ENCODE results near the gene PGAM1. TPM values are rescaled to one million over a fixed set of nuclear protein-coding genes. Genes with fewer than 3 reads are reported as not detected.
"Not testable (repeated sequence)": the region's sequence is repeated elsewhere in the genome, so short reads cannot be mapped to it uniquely, and the experiment has no call there.

PGAM1 gene
- total and polyA plus RNA-seq, 9 of the 15 experiments (the other 6 are each of a cell fraction or from before 2014, with no cell fraction given), result 40.3 to 559 (median 269) TPM

GRCh38 chr10:97466755-97467154 is 40.8 kb downstream of the PGAM1 start:
- H4K20me1 ChIP-seq (replicated peaks; ENCODE audit: control insufficient read depth, insufficient read depth, low read length), result no peaks in the 10 kb centered on the region
- no peak for FAIRE-seq
- H2AFZ ChIP-seq (ENCODE audit: low read depth, low read length), result no peak overlapping the region
- WGBS (ENCODE audit: insufficient coverage, low coverage, missing lambda C conversion rate), result 91% methylated on average over 4 of the region's 4 CpGs
- H3K27me3 ChIP-seq (ENCODE audit: control insufficient read depth in 2 of 2, insufficient read depth in 2 of 2, low read length in 2 of 2), result no peaks in the 10 kb centered on the region
- H3K36me3 ChIP-seq (ENCODE audit: control insufficient read depth, insufficient read depth, low read length), result peaks cover 77% of the 10 kb centered on the region
- no peaks in the 10 kb centered on the region for H3K4me1 ChIP-seq (replicated peaks in 1 of 2; ENCODE audit: control insufficient read depth in 2 of 2, insufficient read depth in 2 of 2, low read length in 2 of 2)
- DNase-seq (ENCODE audit: extremely low read depth in 1 of 4, low spot score in 3 of 4), result no peak
- ChIA-PET CTCF (ENCODE audit: low intra/inter-chr PET ratio) (no interaction called here), POLR2A (interaction anchor here (0.8 to 3.1 kb wide), 5 partner anchors 8 to 130 kb away, joined by 3 to 12 read pairs (median 4); no protein-coding TSS in a partner anchor)
- no peaks in the 10 kb centered on the region for H3K79me2 ChIP-seq (ENCODE audit: control insufficient read depth, insufficient read depth, low read length)
- no peaks in the 10 kb centered on the region for H3K9me1 ChIP-seq (ENCODE audit: control insufficient read depth, insufficient read depth, low read length)
- no peak overlapping the region for H3K4me2 ChIP-seq (ENCODE audit: insufficient read depth, low read length)
- in situ Hi-C loops (cut with MboI), result no loop called here
- TF ChIP-seq ZNF212 (CRISPR knock-in tag; IDR thresholded peaks at IDR 0.05), result no peak
- TF ChIP-seq MED1 (CRISPR knock-in tag; IDR thresholded peaks at IDR 0.05; ENCODE audit: borderline replicate concordance), result no peak
- TF ChIP-seq MLX (CRISPR knock-in tag; conservative IDR thresholded peaks at IDR 0.05), result no peak
- intact Hi-C loops (cut with micrococcal nuclease), result no loop called here
- no peaks in the 10 kb centered on the region for H3K9me3 ChIP-seq (replicated peaks; ENCODE audit: control insufficient read depth, insufficient read depth, low read depth, low read length)
- no peak overlapping the region for H3K9ac ChIP-seq (ENCODE audit: insufficient read depth in 1 of 2, low read depth in 2 of 2, low read length in 2 of 2)
- no peak for ATAC-seq
- BruUV-seq (replicated peaks), result no TSS peak
- no peak overlapping the region for H3K27ac ChIP-seq (ENCODE audit: extremely low read depth, low read depth, low read length)
- no peak overlapping the region for H3K4me3 ChIP-seq

GRCh38 chr10:97468162-97468561 is 42.2 kb downstream of the PGAM1 start:
- no peaks in the 10 kb centered on the region for H3K9me1 ChIP-seq (ENCODE audit: control insufficient read depth, insufficient read depth, low read length)
- ATAC-seq, result no peak
- no peak overlapping the region for H2AFZ ChIP-seq (ENCODE audit: low read depth, low read length)
- no peaks in the 10 kb centered on the region for H3K9me3 ChIP-seq (replicated peaks; ENCODE audit: control insufficient read depth, insufficient read depth, low read depth, low read length)
- 95% methylated on average over 3 of the region's 3 CpGs for WGBS (ENCODE audit: insufficient coverage, low coverage, missing lambda C conversion rate)
- no peaks in the 10 kb centered on the region for H3K79me2 ChIP-seq (ENCODE audit: control insufficient read depth, insufficient read depth, low read length)
- no peak overlapping the region for H3K4me3 ChIP-seq
- peaks cover 72% of the 10 kb centered on the region for H3K36me3 ChIP-seq (ENCODE audit: control insufficient read depth, insufficient read depth, low read length)
- intact Hi-C loops (cut with micrococcal nuclease), result no loop called here
- DNase-seq (ENCODE audit: extremely low read depth in 1 of 4, low spot score in 3 of 4), result no peak
- TF ChIP-seq TBP (optimal IDR thresholded peaks at IDR 0.05; ENCODE audit: low read depth, low read length), result no peak
- no peaks in the 10 kb centered on the region for H4K20me1 ChIP-seq (replicated peaks; ENCODE audit: control insufficient read depth, insufficient read depth, low read length)
- CTCF ChIA-PET (ENCODE audit: low intra/inter-chr PET ratio), result no interaction called here
- in situ Hi-C loops (cut with MboI), result no loop called here
- no peaks in the 10 kb centered on the region for H3K4me1 ChIP-seq (replicated peaks in 1 of 2; ENCODE audit: control insufficient read depth in 2 of 2, insufficient read depth in 2 of 2, low read length in 2 of 2)
- no peak overlapping the region for H3K9ac ChIP-seq (ENCODE audit: insufficient read depth in 1 of 2, low read depth in 2 of 2, low read length in 2 of 2)
- no peak overlapping the region for H3K27ac ChIP-seq (ENCODE audit: extremely low read depth, low read depth, low read length)
- POLR2A ChIA-PET, result interaction anchor here (0.6 to 3.1 kb wide), 3 partner anchors 13 to 165 kb away, joined by 4 to 12 read pairs (median 6); partner anchors contain the start of gene MORN4
- FAIRE-seq, result no peak
- H3K4me2 ChIP-seq (ENCODE audit: insufficient read depth, low read length), result no peak overlapping the region
- no peaks in the 10 kb centered on the region for H3K27me3 ChIP-seq (ENCODE audit: control insufficient read depth in 2 of 2, insufficient read depth in 2 of 2, low read length in 2 of 2)
- BruUV-seq (replicated peaks), result no TSS peak

GRCh38 chr10:97468781-97469180 is 42.8 kb downstream of the PGAM1 start:
- ATAC-seq; H2AFZ ChIP-seq (ENCODE audit: low read depth, low read length); H3K4me1 ChIP-seq (replicated peaks in 1 of 2; ENCODE audit: control insufficient read depth in 2 of 2, insufficient read depth in 2 of 2, low read length in 2 of 2); H3K27me3 ChIP-seq (ENCODE audit: control insufficient read depth in 2 of 2, insufficient read depth in 2 of 2, low read length in 2 of 2); H3K9me1 ChIP-seq (ENCODE audit: control insufficient read depth, insufficient read depth, low read length); DNase-seq (ENCODE audit: extremely low read depth in 1 of 4, low spot score in 3 of 4); H3K4me3 ChIP-seq; H3K9me3 ChIP-seq (replicated peaks; ENCODE audit: control insufficient read depth, insufficient read depth, low read depth, low read length); H4K20me1 ChIP-seq (replicated peaks; ENCODE audit: control insufficient read depth, insufficient read depth, low read length); intact Hi-C loops (cut with micrococcal nuclease); CTCF ChIA-PET (ENCODE audit: low intra/inter-chr PET ratio); BruUV-seq (replicated peaks); H3K9ac ChIP-seq (ENCODE audit: insufficient read depth in 1 of 2, low read depth in 2 of 2, low read length in 2 of 2); H3K79me2 ChIP-seq (ENCODE audit: control insufficient read depth, insufficient read depth, low read length); FAIRE-seq; H3K27ac ChIP-seq (ENCODE audit: extremely low read depth, low read depth, low read length); H3K4me2 ChIP-seq (ENCODE audit: insufficient read depth, low read length); in situ Hi-C loops (cut with MboI): not testable (repeated sequence)
- POLR2A ChIA-PET, result interaction anchor here (0.6 to 3.1 kb wide), 3 partner anchors 14 to 164 kb away, joined by 4 to 12 read pairs (median 6); partner anchors contain the start of gene MORN4
- peaks cover 72% of the 10 kb centered on the region for H3K36me3 ChIP-seq (ENCODE audit: control insufficient read depth, insufficient read depth, low read length)
- 100% methylated on average over 9 of the region's 12 CpGs for WGBS (ENCODE audit: insufficient coverage, low coverage, missing lambda C conversion rate)

Data from K562 (cell line).